NCI-H1417 treated with DMSO at 0.1 percent for 48 hours (cell line): ENCODE results near the gene SLC40A1.

ENCODE experiments used
- DNase-seq: peaks from one replicate; lab custom pipeline; 2025; lab: John Stamatoyannopoulos, UW

SLC40A1 gene

DNA sequence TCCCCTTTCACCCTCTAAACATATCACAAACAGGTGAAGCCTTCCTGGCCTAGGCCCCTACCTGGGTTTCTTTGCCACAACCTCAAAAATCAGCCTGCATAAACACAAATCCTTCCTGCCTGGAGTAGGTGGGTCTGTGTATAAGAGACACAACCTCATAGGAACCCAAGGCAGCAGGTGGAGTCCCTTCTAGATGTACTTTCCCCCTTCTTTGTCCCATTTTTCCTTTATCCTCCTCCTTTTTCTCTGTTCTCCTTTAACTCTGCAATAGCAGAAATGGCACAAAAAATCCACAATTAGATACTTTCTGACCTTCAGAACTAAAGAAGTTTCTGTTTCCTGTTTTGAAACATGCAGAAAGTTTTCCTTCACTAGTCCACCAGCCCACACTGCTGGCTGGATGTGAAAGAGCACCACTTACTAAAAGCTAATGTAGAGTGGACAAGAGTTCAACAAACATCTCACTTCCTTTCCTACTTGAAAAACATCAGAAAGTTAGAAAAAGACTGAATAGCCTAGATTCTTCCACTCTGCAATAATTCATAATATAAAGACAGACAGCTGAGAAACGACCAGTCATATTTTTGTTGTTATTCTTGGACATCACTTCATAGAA, 11.2 kb downstream of the SLC40A1 start:
- DNase-seq, result no peak

GRCh38 chr2:189566046-189566445, 14.5 kb downstream of the SLC40A1 start:
- no peak for DNase-seq

GRCh38 chr2:189561371-189562038, 19.1 kb downstream of the SLC40A1 start:
- DNase-seq, result no peak

GRCh38 chr2:189560273-189560586, 20.4 kb downstream of the SLC40A1 start:
- DNase-seq, result no peak

- no peak for DNase-seq
These were observed 20.9 kb downstream of the SLC40A1 start for GRCh38 chr2:189559579-189560272.

DNA sequence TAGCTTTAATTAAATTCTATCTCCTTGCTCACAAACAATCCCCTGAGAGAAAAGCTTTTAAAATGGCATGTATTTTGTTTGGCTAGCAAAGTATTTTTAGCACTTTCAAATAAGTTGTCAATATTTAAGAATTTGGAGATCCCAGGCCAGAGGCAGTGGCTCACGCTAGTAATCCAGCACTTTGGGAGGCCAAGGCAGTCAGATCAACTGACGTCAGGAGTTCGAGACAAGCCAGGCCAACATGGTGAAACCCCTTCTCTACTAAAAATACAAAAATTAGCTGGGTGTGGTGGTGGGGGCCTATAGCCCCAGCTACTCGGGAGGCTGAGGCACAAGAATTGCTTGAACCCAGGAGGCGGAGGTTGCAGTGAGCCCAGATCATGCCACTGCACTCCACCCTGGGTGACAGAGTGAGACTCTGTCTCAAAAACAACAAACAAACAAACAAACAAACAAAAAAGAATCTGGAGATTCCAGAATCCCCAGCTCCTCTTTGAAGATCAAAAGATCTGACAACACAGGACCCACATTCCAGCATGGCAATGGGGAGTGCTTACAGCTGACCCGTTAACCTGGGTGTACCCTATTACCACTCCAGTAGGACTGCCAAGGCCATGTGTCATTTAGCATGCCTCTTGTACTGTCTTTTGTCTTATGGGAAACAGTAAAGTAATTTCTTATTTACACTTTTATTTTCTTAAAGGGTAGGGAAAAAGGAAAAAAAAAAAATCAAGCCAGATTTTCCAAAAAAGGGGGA, 21.9 kb downstream of the SLC40A1 start:
- no peak for DNase-seq

DNA sequence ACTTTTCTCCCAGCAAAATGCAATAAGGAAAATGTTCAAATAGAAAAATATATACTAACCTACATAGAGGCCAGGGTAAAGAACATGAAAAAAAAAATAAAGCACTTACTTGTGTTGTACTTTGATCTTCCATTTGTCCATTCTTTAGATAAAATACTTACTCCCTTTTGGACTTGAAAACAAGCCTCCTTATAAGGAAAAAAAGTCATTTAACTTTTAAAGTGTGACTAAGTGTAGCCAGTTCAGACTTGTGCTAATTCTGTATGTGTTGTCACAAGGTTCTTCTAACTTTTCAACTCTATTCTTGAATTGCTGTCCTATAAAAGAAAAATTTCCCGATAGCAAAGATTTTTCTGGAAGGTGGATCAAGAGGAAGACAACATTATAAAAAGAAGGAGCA, 23.2 kb downstream of the SLC40A1 start:
- DNase-seq, result no peak

DNA sequence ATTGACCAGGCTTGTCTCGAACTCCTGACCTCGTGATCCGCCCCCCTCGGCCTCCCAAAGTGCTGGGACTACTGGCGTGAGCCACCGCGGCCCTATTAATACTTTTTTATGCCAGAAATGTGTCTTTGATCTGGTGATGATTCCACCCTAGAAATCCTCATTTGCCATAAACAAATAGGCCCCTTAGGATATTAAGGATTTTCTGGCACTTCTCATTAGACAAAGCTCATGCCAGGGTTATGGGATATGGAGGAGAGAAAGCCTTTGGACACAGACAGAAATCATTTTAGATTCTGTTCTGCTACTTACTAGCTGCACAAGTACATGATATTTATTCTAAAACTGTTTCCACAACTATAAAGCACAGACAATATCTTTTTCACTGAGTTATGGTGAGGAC, 24.1 kb downstream of the SLC40A1 start:
- no peak for DNase-seq

DNA sequence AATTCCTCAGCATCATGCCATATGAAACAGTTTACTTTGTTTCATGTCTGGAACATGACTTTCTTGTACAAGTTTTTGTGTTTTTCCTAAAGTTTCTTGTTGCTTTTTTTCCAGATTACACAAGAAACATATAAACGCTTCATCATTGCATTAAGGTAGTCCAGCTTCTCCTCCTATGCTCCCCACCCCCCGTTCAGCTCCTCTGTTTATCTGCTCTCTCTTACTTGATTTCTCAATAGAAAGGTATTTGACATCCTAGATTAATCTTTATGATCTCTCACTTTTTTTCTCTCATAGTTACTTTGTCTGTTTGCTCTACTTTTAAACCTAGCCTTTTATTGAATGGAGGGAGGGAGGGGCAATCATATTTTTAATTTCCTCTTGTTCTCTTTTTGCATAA, 25.4 kb downstream of the SLC40A1 start:
- DNase-seq, result no peak

DNA sequence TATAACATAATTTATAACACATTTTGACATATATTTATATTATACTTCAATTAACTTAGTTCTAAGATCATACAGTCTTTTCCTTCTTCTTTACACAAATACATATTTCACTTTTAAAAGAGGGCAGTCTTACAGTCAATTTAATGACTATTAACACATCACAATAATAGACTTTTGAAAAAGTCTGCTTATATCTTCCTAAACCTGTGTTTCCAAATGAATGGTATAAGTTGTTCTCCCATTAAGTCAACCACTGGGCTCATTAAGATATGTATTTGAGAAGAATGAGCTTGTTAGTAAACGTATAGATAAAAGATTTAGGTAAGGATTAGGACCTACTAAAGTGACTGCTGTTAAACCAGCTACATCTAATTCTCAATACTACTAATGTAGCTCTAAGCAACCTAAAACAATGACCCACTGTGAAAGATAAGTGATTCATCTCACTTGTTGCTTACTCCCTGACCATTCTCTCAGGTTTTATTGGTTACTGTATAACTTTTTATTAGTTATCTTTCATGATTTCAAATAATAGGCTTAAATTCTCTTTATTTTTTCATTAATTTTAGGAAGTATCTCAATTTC, 27.0 kb downstream of the SLC40A1 start:
- no peak for DNase-seq

- no peak for DNase-seq
These were observed 27.6 kb downstream of the SLC40A1 start for GRCh38 chr2:189552991-189553404.

DNA sequence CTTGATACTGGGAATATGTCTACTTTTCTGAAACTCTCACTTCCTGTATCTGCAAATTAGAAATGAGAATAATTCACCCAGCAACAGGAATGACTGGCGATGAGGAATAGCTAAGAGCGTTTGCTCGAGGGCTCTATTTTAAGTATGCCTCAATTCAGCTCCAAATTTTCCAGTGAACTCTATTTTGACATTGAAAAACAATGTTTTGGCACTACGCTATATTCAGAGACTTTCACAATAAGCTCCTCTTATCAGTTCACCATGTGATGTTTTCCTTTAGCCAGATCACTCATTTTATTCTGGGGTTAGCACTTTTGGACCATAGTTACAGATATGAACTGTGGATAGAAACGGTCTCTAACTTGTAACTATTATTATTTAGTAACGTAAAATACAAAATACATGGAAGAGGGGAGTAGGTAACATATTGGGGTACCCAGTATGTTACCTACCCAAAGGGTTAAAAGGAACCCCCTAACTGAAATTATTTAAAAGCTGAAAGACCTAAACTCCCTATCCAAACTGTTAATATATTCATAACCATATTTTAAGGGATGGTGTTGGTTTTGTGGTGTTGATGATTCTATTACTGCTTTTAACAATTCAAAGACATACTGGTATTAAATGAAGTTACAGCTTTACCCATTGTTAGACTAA, 28.1 kb downstream of the SLC40A1 start:
- DNase-seq, result no peak

GRCh38 chr2:189551808-189552207, 28.8 kb downstream of the SLC40A1 start:
- no peak for DNase-seq

GRCh38 chr2:189549449-189549832, 31.1 kb downstream of the SLC40A1 start:
- no peak for DNase-seq

GRCh38 chr2:189548666-189549448, 31.7 kb downstream of the SLC40A1 start:
- no peak for DNase-seq

DNA sequence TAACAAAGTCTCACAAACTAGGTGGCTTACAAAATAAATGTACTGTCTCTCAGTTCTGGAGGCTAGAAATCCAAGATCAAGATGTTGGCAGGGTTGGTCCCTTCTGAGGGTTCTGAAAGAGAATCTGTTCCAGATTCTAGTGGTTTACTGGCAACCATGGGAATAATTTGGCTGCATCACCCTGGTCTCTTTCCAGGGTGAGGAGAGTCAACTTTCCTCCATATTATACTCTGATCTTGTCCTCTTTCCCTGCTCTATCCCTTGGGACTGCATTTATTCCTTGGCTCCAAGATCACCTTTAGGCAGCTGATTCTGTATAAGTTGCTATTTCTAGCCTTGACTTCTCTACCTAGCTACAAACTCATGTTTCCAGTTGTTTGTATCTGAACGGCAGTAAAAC, 35.2 kb downstream of the SLC40A1 start:
- DNase-seq, result no peak

DNA sequence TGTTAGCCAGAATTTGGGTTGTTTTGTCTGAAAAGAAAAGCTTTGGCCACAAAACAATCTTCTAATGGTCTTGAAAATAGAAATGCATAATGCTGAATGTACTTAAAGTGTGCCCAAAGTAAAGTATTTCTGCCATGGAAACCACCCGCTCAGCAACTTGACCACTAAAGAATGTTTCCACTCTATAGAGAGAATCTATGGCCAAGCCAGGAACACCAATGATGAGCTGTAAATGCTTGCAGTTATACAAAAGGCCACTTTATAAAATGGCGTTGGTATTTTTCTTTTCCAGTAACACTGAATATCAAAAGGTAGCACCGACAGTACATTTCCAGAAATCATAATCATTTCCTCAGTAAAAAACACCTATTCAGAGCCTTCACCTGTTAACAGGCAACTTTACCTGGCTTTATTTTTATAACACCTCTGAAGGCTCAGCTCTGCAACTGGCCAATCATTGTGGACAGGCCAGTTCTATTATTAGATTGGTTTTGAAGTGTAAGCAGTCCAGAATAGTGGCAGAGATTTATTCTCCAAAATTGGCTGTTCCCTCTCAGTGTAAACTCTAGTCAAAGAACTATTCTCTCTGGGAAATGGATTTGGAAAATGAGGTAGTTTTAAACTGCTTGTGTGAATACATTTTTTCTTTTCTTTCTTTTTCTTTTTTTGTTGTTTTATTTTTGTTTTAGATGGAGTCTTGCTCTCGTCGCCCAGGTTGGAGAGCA, 36.1 kb downstream of the SLC40A1 start:
- no peak for DNase-seq

DNA sequence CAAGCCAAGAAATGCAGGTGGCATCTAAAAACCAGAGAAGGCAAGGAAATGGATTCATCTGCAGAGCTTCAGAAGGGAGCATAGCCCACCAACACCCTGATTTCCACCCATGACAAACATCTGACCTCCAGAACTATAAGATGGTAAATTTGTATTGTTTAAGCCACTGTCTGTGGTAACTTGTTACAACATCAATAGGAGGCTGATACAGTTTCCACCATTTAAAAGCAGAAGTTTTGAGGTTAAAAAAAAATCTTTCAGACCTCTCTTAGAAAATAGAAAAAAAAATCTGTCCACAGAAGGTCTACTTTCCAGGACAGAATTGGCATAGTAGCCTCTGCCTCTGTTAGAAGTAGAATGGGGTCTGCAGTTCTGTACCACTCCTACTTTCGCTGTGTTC, 37.2 kb downstream of the SLC40A1 start:
- DNase-seq, result no peak

DNA sequence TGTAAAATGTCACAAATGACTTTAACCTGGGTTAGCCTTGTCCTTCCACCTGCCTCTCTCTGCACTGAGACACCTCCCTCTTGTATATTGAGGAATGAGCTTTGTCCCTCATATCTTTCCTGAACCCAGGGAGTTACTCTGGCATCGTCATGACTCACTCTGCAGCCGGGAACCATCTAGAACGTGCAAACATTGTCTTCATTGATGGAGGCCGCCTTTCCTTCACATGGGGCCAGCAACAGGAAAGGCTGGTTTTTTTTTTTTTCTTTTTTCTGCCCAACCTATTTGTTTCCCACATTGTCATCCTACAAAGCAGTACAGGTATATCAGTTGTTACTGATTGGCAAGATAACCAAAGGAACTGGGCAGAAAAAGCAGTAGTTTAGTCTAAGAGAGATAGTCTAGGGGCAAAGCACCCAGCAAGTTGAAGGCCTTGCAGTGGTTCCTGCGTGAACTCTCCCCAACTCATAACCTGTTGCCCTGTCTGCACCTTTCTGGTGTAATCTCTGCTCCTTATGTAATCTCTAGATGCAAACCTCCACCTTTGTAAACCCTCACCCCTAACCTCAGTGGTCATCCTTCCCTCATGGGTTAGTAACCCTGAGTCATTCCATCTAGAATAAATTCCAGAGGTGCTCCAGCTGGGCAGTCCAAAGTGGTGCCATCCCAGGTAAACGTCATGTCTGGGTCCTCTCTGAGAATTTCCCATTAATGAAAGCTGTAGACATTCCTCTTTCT, 38.3 kb downstream of the SLC40A1 start:
- DNase-seq, result no peak

GRCh38 chr2:189541591-189541990, 39.0 kb downstream of the SLC40A1 start:
- no peak for DNase-seq
